Activated naive CD4-positive, alpha-beta T cell treated with Interleukin-2 at 50 U/mL for 16 hours (primary cell): ENCODE measurements around the gene PLEKHH1.

ENCODE experiments used
- DNase-seq: peaks from one replicate; pipeline ENCODE4 v3.0.0-alpha.2; 2020

PLEKHH1 gene

DNA sequence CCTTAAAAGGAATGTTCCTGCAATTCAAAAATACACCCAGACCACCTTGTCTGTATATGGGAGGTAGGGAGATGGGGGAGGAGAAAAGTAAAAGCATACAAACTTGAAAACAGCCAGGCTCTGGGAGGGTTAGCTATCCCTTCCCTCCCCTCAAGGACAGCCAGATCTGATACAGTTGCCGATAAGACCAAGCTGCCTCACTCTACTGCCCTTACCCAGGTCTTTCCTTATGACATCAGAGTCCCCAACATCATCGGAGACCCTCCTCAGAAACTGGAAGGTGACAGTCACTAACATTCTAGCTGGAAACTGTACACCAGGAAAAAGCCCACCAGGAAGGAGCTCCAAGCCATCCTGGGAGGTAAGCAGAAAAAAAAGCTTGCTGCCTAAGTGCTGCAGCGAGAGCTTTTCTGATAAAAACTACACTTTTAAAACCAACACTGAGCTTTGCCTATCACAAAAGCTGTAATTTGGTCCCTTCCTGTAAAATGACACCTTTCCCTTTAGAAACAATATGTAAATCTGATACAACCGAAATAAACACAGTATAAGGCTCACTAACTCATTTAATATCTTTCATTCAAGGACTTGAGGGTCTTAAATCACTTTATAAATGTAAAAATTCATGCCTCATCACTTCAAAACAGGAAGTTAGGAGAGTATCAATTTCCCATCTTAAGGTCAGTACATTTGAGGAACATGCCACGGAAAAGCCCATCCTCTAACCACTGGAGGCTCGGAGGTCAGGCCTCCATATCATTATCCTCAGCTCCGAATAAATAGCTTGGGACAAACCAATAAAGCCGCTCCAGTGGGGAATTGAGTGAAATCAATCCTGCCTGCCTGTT, 20.4 kb upstream of the PLEKHH1 start:
- no peak for DNase-seq

DNA sequence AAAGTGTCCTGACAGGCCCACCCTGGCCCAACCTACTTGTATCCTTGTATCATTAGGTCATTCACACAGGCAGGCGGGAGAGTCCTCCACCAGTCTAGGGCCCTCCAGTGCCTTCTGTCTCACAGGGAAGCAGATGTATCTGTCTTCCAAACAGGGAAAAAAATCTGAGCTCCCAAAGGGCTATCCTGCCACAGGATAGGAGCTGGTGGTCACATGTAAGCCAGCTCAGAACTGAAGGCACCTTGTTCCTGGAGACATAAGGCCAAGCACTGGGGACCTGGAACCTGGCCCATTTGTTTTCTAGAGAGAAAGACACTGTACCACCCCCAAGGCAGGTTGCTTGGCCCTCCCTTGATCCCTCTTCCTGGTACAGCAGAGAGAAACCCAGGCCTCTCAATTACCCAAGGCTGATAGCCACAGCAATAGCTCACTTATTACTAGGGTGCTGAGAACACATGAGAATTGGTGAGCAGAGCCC, 19.4 kb upstream of the PLEKHH1 start:
- DNase-seq: no peak

DNA sequence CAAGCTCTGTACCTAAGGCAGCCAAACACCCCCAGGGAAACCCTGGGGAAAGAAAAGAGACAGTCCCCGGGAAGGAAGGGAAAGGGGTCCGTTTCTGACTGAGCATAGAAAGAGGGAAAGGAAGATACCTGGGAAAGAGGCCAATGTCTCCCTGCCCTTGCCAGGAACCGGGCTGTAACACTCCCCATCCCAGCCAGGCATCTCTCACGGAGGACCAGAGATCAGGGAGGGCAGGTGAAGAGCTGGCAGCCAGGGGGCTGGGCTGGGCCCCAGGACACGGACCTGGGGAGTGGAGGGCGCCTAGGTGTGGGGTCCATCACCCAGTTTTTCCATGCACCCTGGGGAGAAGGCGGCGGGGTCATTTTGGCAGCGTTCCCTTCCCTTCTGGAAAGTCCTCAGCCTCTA, 18.9 kb upstream of the PLEKHH1 start:
- DNase-seq: no peak

DNA sequence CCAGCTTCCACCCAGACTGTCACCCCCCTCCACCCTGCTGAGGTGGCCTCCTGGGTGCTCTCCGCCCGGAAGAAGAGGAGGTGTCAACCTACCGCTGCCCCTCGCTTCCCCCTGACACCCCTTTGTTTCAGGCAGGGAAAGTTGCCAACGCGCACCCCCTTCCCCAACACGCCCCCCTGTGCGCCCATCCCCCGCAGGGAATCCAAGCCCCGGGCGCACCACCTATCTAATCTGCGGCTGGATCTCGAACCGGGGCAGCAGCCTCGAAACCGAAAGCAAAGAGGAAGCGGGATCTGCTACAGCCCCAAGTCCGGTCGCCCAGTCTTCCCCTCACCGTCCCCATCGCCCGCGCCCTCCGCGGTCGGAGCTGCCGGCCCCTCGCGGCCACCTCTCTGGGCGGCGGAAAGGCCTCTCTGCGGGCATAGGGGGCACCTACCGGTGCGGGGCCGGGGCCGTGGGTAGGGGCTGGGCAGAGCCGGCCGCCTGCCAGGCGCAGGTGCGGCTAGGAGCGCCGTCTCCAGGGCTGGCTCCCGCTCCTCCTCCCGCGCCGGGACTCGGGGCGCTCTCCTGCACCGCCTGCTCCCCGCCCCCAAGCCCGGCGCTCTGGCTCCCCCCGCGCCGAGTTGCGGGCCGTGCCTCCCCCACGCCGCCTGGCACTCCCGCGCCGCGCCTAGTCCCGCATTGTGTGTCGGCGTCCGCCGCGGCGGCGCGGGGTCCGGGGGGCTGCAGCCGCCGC, 18.3 kb upstream of the PLEKHH1 start:
- DNase-seq: peak; percentile 47

DNA sequence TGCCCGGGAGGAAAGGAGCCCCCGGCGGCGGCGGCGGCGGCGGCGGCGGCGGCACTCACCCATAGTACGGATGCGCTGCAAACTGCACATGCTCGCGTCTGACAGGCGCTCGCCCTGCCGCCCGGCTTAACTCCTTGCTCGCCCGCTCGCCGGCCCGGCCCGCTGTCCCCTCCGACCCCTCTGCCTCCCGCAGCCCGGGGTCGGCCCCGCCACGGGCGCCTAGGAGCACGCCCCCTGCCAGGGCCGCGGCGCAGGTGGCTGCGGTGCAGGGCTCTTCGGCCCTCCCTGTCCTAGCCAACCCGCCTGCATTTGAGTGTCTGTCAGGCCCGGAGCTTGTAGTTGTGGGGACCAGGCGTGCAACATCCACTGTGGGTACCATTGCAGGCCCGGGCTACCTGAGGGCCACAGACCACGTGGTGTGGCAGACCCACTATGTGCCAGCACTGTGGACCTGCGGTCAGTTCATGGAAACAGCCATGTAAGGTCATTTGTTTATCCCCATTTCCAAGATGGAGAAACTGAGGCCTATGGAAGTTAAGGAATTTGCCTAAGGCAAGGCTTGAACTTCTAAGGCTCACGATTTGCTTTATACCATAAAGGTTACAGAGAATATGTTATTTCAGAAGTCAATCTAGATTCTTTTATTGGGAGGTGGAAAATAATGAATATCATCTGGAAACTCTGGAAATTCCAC, 17.6 kb upstream of the PLEKHH1 start:
- DNase-seq: peak; percentile 45

DNA sequence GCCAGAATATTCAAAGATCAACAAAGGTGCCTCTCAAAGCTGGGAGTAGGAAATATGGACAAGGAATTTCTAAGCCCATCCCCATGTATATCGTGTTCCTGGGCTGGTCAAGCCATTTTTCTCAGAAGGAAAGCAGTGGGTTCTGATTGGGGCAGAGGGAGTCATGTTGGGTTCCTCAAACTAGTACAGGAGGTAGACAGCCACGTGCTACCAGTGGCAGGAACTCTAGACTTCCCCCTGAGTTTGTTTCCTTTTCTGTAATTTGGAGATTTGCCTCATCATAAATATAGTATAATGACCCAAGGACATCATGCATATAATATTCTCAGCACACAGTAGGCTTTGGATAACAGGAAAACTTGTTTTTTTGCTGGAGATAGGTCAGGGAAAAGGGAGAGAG, 16.4 kb upstream of the PLEKHH1 start:
- no peak for DNase-seq

DNA sequence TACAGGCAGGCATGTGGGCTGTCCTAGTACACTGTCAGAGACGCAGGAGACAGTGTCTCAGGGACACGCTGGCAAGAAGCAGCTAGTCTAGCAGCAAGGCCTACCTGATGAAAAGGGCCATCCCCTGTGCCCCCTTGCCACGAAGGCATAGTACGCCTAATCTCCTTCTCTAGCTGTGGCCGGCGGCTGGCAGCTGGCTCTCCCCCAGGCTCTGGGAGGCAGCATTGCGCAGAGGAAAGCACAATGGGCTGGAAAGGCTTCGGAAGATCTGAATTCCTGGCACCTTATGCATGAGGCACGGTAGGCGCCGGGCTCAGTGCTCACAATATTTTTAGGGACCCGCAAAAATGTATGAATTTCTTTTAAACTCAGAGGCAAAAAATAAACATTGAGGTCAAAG, 16.0 kb upstream of the PLEKHH1 start:
- no peak for DNase-seq

DNA sequence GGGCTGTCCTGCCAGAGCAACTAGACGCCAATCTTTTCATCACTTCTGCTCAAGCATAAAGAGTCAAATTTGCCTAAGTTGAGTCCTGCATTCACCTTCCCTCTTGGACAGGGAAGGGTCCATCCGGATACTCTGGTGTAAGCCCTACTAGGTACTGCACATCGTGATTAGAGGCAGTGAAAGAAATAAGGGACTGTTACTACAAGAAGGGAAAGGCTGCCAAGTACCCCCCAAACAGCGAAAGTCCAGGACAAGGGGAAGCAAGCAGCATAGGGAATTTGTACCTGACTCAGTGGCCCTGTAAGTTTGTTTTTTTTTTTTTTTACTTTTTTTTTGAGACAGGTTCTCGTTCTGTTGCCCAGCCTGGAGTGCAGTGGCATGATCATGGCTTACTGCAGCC, 13.7 kb upstream of the PLEKHH1 start:
- DNase-seq: no peak

DNA sequence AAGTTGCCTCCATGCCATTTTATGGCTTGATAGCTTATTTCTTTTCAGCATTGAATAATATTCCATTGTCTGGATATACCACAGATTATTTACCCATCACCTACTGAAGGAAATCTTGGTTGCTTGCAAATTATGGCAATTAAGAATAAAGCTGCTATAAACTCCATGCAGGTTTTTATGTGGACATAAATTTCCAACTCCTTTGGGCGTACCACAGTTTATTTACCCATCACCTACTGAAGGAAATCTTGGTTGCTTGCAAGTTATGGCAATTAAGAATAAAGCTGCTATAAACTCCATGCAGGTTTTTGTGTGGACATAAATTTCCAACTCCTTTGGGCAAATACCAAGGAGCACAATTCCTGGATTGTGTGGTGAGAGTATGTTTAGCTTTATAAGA, 12.6 kb upstream of the PLEKHH1 start:
- no peak for DNase-seq

DNA sequence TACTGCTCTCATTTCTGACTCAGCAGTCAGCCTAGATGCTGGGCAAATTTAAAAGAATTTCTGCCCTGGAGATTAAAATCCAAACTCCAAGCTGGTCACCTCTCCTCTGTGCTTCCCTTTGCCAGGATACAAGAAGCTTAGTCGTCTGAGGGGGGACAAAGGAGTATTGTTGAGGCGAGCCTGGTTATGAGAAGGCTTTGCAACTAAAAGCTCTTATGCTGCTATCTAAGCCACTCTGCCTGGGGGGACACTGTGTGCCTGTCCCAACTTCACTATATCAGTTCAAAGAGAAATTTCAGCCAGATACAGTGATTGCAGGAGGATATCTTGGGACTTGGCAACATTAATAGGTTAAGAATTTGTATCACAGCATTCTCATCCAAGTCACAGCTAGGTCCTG, 10.8 kb upstream of the PLEKHH1 start:
- DNase-seq: no peak

DNA sequence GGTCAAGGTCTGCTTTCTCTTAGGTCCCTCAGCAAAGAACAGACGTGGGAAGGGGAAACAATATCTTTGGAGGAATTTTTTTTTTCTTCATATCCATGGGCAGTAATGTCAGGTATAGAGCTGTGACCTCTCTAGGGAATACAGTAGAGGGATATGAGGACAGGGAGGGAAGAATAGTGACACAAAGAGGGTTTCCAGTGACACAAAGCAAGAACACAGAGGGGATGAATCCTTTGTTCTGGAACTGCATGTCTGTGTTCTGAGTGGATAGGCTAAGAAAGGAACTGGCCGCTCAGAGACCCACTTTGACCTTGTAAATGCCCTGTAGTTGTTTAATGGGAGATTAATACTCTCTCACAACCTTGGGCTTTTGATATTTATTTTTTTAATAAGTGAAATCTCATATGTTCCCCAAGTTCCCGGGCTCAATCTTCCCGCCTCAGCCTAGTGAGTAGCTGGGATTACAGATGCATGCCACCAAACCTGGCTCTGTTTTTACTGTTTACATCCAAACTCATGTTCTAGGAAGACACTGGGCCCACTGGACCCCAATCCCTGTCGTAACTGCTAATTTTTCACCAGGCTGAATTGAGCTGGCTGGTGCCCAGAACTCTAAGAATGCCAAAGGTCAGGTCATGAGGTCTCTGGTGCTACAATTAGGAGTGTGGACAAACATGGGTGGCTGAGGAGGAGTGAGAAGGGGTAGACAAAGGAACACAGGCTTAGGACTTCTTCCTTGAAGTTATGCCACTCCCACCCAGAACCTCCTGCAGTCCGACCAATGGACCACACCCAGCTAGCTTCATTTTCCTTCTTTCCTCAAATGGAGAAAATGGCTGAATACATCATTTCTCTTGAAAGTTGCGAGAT, 9.1 kb upstream of the PLEKHH1 start:
- DNase-seq: no peak

DNA sequence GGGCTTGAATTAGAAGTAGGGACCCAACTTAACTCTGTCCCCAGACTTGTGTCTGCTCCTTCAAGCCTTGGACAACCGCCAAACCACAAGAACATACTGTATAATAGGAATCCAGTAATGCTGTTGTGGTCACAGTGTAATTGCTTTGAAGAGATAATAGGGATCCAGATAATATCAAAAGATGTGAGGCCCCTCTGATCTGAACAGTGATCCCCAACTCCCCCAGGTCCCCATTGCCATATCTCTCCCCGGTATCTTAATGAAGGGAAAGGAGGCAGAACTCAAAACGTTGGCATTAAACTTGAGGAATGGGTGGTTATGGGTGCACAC, 8.5 kb upstream of the PLEKHH1 start:
- no peak for DNase-seq

DNA sequence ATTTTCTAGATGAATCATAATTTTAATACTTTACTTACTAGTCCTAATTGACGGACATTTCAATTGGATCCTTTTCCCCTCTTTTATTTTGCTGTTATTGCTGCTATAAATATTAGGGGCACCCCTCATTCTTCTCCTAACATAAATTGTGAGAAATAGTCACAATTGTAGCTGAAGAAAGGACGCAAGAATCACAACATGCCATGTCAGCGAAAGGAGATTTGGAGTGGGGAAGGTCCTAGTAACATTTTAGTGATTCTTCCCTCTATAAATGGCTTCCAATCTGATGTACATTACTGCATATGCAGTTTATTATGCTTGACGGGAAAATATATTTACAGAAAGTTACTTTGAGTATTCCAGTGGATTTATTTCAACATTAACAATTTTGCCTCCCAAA, 7.7 kb upstream of the PLEKHH1 start:
- no peak for DNase-seq

DNA sequence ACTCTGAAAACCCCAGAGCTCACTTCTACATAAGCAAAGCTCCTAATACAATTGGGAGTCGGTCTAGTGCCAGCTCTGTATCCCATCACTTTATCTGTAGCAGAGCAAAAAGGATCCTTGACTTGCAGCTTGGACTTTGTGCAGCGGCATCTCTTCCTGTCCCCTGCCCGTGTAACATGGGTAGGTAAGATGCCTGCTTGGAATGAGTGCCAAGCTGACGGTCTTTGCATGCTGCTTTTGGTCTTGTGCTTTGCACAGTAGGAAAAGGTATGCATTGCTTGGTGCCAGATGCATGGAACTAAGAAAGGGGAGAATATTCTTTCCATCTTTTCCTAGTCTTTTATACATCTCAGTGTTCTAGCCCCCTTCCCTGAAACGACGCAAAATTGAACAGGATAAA, 6.9 kb upstream of the PLEKHH1 start:
- no peak for DNase-seq

DNA sequence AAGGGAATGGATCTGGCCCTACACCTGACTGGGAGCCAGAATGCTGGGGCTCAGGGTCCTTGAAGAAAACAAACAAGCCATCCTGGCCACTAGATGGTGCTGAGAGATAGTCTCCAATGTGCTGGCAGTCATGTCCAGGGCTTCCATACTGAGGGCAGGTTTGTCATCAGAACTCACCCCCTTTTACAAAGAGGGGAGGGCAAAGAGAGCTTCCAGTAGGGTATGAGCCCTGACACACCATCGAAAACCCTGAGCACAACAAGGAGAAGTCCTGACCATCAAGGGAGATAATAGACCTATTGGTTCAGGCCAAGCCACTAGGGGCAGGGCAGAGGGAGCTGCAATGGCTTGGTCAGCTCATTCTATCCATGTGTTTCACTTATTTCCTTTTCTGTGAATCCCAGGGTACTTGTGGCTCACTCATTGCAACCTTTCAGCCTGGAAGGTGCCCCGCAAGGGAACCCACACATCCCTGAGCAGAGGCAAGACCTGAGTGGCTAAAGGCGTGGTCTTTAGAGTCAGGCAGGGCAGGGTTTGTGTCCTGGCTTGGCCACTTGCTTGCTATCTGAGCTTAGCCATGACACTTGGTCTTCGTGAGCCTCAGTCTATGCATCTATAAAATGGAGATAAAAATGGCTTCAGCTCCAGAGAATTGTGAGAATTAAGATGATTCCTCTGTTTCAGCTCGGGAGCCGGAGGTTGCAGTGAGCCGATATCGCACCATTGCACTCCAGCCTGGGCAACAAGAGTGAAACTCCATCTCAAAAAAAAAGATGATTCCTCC, 6.2 kb upstream of the PLEKHH1 start:
- DNase-seq: peak; percentile 34

DNA sequence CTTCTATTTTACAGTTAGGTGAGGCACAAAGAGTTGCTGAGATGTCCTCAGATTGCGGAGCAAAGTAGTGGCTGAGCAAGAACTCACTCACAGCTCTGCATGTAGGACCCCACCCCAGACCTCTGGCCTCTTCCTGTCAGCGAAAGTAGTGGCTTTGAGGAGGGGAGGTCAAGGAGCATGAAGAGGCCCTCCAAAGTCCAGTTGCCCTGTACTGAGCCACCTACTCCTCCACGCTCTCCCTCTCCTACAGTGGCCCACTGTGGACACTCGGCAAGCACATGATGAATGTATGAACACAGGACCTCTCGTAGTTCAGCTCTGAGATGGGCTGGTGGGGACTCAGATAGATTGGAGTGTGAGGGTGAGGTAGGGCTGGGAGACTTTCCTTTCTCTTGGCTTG, 5.3 kb upstream of the PLEKHH1 start:
- DNase-seq: no peak

DNA sequence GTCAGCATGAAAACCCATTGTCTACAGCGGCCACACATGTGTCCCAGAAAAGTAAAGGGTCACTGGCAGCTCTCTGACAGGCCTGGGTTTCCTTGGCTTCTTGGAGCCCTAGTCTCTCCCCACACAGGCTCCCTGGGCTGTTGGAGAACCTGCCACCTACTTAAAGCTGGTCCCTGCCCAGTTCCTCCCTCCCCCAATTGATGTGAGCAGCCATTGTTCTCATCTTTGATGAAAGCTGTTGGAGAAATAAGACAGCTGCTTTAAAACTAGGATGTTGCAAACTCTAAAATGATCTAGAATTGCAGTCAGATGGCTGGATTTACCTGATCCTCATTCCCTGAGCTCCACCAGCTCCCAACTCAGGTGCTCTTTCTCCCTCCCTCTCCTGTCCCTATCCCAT, 4.8 kb upstream of the PLEKHH1 start:
- no peak for DNase-seq

DNA sequence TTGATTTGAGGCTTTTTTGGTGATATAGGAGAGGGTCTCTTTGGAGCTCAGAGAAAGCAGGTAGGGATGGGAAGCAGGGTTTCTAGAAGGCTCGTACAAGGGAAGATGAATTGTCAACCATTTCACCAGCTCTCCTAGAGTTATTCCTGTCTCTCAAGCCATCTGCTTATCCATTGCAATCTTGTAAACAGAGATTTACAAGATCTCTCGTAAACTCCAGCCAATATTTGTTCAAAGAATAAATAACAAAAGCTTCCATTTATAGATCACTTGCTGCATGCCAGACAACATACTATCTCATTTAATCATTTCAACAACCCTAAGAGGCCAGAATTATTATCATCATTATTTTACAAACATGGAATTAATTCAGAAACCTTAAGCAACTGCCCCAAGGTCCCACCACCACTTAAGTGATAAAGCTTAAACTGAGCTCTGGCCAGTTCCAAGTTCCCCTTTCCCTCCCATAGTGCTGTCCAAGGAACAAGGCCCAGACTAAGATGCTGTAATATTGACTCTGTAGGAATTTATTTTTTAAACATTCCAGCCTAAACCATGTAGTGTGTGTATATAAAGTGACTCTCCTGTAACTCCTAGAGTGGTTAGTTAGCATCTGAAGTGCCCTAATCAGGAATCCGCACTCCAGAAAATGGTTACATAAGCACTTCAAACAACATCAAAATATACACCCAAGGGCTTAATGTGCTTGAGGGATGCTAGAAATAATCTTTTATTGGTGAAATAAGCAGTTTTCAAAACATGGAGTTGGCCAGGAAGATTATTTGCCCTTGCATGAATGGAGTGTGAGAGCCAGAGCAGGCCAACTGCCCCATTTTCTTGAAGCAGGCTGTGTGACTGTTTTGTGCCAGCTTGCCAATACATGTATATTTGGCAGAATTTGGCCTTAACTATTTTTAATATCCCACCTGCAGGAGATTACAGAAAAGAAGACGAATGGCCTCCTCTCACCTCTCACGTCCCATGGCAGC, 2.8 kb upstream of the PLEKHH1 start:
- no peak for DNase-seq

DNA sequence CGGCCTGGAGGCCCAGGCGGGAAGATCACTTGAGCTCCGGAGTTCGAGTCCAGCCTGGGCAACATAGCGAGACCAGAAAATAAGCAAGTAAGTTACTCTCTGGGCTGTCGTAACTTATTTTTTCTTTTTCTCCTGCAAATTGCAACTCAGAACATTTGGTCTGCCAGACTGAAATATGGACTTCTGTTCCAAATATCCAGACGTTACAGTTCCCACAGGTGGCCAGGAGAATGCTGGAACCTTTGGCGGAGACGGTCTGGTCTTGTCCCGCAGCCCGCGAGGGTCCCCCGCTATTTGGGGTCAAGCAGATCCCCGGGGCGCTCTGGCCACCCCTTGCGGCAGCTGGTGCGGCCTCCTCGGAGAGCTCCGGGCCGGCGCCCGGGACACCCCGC, 488 bp upstream of the PLEKHH1 start:
- DNase-seq: no peak

DNA sequence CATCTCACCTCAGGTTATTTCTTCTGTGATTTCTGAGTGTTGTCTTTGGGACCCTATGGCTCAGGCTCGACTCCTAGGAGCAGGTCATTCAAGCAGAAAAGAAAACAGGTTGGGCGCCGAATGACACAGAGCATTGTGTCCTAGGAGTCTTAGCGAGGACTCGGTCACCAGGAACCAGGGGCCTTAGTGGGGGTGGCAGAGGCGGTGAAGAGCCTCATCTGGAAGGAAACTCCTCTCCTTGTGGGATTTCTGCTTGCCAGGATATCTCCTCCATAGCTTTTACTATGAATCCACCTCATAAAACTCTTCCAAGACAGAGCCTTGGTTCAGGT, 630 bp downstream of the PLEKHH1 start:
- no peak for DNase-seq

DNA sequence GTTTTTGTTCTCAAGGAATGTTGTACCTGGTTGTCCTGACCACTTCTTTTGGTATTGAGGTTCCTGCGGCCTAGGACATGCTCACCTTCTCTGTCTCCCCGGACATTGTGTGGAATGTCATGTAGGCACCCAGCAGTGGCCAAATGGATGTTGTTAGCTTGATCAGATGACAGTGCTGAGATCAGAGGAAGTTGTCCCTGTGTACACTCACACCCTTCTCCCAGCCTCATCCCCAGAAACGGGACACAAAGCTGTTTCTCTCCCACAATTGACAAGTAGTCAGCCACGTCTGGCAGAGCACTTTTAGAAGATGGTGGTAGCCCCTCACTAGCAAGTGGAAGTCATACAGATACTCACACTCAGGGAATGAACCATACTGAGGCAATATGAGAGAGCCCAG, 3.0 kb downstream of the PLEKHH1 start:
- no peak for DNase-seq
